Upper lobe of left lung (tissue), 6 donors: Measurements from ENCODE around the gene GNB5. TPM values are rescaled to one million over a fixed set of nuclear protein-coding genes. Genes with fewer than 3 reads are reported as not detected.

ENCODE experiments used
- ATAC-seq, 2 donors: fragments of 200-7000 bp; cut with Tn5 transposase; one replicate each; pipeline ENCODE4 v1.9.1; 2022; ENCODE audit warnings: mild to moderate bottlenecking in 2 of 2, moderate library complexity in 2 of 2; ENCODE audit not compliant: low FRiP score in 2 of 2
- DNase-seq, 2 donors: peaks; one replicate each; pipeline ENCODE4 v3.0.0-alpha.2; 2019 to 2020
- H3K27ac ChIP-seq, 4 donors: fragments of 200-600 bp; sonication (generic); one replicate each; pipeline ENCODE4 v1.5.1; 2016 to 2019
- H3K27me3 ChIP-seq, 4 donors: fragments of 200-600 bp; sonication (generic); one replicate each; pipeline ENCODE4 v1.5.1; 2017 to 2019
- H3K36me3 ChIP-seq, 4 donors: fragments of 200-600 bp; sonication (generic); one replicate each; pipeline ENCODE4 v1.5.1; 2016 to 2019
- H3K4me1 ChIP-seq, 4 donors: fragments of 200-600 bp; sonication (generic); one replicate each; pipeline ENCODE4 v1.5.1; 2018 to 2019
- H3K4me3 ChIP-seq, 4 donors: fragments of 200-600 bp; sonication (generic); one replicate each; pipeline ENCODE4 v1.5.1; 2017 to 2019; ENCODE audit warnings: mild to moderate bottlenecking in 2 of 4, moderate library complexity in 1 of 4
- H3K9me3 ChIP-seq, 4 donors: fragments of 200-600 bp; sonication (generic); one replicate each; pipeline ENCODE4 v1.5.1; 2018 to 2019
- EP300 ChIP-seq, 4 donors: sonication (generic); formaldehyde crosslinking; IDR thresholded peaks; one replicate each; pipeline ENCODE4 v1.5.1; 2017; ENCODE audit warnings: antibody characterized with exemption in 4 of 4, control low read depth in 2 of 4
- POLR2A ChIP-seq, 4 donors: fragments of 450-650 bp; IDR thresholded peaks; one replicate each; pipeline ENCODE4 v1.5.1; 2016 to 2017; ENCODE audit warnings: antibody characterized with exemption in 4 of 4, mild to moderate bottlenecking in 2 of 4
- POLR2AphosphoS5 ChIP-seq, 2 donors: sonication (generic); formaldehyde crosslinking; IDR thresholded peaks; one replicate each; pipeline ENCODE4 v1.5.1; 2017; ENCODE audit warnings: antibody characterized with exemption in 2 of 2
- WGBS, 2 donors: methylation state at CpG; one replicate each; pipeline ENCODE4 v1.1.5; 2017 to 2018; 5-methylcytosine and 5-hydroxymethylcytosine counted together
- total RNA-seq, 6 donors: library from RNA; depleted of rRNA in 4 of 6; stranded (reverse); fragments of >200 nt in 4 of 6; gene quantifications; one replicate each; pipeline versions ENCODE4 v1.1.0 to v1.2.1, GENCODE V29; 2016 to 2021
- TF ChIP-seq, protein P1 (sequence below), 6 experiments: fragments of 450-650 bp in 4 of 6; fragments of 200-600 bp in 2 of 6; sonication (generic) in 2 of 6; IDR thresholded peaks; one replicate each; pipeline ENCODE4 v1.5.1; 2016 to 2019; ENCODE audit warnings: antibody characterized with exemption in 6 of 6
- donor health status: DM: no; HTN: no; CAD: no; lungs with moderate emphysema.
- donor health status: DM: no; HTN: yes; CAD: no; lungs with severe emphysema.

The GNB5 gene
- total RNA-seq, 6 donors from 2014 or later, result 14.7 to 56.8 (median 31.0) TPM

DNA sequence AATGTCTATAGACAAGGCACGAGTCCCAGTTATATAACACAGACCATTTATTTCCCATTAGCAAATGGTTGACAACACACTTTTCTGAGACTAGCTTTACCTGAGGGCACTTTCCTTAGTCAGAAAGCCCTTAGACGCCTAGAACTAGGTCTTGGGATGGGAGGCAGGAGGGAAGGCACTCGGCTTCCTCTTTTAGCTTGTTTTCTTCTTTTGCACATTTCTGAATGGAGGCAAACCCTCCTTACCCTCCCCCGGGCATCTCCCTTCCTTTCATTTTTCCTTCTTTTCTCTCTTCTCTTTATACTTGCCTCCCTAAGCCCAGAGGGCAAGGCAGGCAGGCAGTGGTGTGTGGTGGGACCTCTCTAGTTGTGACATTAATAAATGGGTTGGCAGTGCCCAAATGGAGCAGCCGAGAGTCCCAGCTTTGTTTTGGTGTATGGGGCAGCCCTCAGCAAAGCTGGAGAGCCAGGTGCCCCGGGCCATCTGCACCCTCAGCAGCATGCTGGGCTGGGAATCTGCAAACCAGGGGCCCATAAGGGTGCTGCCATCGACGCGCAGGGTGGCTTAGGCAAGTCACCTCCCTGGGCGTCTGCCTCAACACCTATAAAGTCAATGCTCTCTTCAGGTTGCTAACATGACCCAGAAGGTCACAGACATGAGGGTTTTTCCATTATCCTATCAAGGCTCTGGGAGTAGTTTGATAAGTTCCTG, 57.5 kb downstream of the GNB5 start:
- WGBS, 2 donors, result 90 to 91% methylated on average over 6 to 10 of the region's 10 CpGs
- ATAC-seq, result no peak
- H3K36me3 ChIP-seq, result peaks cover 0 to 6% (median 1%) of the 10 kb centered on the region in 4 donors
- peaks cover 3 to 25% (median 8%) of the 10 kb centered on the region in 4 donors for H3K4me1 ChIP-seq
- H3K27me3 ChIP-seq, result no peaks in the 10 kb centered on the region
- TF ChIP-seq EP300 (IDR thresholded peaks at IDR 0.05) (no peak), POLR2A (IDR thresholded peaks at IDR 0.05) (no peak), POLR2AphosphoS5 (IDR thresholded peaks at IDR 0.05) (no peak)
- TF ChIP-seq, protein P1, sequence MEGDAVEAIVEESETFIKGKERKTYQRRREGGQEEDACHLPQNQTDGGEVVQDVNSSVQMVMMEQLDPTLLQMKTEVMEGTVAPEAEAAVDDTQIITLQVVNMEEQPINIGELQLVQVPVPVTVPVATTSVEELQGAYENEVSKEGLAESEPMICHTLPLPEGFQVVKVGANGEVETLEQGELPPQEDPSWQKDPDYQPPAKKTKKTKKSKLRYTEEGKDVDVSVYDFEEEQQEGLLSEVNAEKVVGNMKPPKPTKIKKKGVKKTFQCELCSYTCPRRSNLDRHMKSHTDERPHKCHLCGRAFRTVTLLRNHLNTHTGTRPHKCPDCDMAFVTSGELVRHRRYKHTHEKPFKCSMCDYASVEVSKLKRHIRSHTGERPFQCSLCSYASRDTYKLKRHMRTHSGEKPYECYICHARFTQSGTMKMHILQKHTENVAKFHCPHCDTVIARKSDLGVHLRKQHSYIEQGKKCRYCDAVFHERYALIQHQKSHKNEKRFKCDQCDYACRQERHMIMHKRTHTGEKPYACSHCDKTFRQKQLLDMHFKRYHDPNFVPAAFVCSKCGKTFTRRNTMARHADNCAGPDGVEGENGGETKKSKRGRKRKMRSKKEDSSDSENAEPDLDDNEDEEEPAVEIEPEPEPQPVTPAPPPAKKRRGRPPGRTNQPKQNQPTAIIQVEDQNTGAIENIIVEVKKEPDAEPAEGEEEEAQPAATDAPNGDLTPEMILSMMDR (IDR thresholded peaks at IDR 0.05), result no peak
- no peaks in the 10 kb centered on the region for H3K9me3 ChIP-seq
- DNase-seq, result no peak
- no peak overlapping the region for H3K4me3 ChIP-seq
- no peak overlapping the region for H3K27ac ChIP-seq

GRCh38 chr15:52132066-52132465, 59.1 kb downstream of the GNB5 start:
- Histone ChIP-seq H3K4me3 (no peak overlapping the region), H3K27ac (no peak overlapping the region), H3K27me3 (no peaks in the 10 kb centered on the region), H3K4me1 (peaks cover 0 to 19% (median 3%) of the 10 kb centered on the region in 4 donors), H3K9me3 (no peaks in the 10 kb centered on the region), H3K36me3 (peaks cover 0 to 6% (median 1%) of the 10 kb centered on the region in 4 donors)
- TF ChIP-seq, protein P1 (IDR thresholded peaks at IDR 0.05), result no peak
- TF ChIP-seq EP300 (IDR thresholded peaks at IDR 0.05) (no peak), POLR2AphosphoS5 (IDR thresholded peaks at IDR 0.05) (no peak), POLR2A (IDR thresholded peaks at IDR 0.05) (no peak)
- DNase-seq (no peak), ATAC-seq (no peak)

- 93 to 94% methylated on average over 3 of the region's 3 CpGs for WGBS, 2 donors
- no peak for ATAC-seq
These were observed 62.6 kb downstream of the GNB5 start for GRCh38 chr15:52128568-52128967.

DNA sequence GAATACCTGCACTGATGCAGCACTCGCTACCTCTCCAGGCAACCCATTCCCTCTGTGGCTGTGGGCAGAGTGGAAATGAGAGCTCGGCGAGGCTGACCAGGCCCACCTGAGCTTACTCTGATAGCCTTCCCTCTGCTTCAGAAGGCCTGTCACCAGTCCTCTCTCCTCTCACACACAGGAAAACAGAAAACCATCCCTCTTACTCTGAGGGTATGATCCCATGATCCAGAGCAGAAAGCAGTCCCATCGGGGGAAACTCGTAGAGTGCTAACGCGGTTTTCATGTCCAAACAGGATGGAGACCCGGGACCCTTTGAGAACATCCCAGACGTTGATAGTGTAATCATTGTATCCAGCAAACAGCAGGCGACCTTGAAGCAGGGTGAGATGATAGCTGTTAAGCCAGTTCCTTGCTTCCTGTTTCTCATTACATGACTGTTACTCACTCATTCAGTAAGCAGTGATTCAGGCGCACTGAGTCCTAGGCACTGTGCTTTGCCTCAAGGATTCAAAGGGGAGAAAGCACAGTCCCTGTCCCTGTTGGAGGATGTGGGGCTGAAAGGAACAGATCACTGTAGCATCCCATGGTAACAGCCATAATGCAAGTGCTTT, 66.8 kb downstream of the GNB5 start:
- Histone ChIP-seq H3K27me3 (no peaks in the 10 kb centered on the region), H3K4me1 (no peaks in the 10 kb centered on the region), H3K36me3 (peaks cover 0 to 11% (median 0%) of the 10 kb centered on the region in 4 donors), H3K9me3 (no peaks in the 10 kb centered on the region), H3K27ac (no peak overlapping the region), H3K4me3 (no peak overlapping the region)
- no peak for TF ChIP-seq POLR2AphosphoS5 (IDR thresholded peaks at IDR 0.05)
- no peak for TF ChIP-seq EP300 (IDR thresholded peaks at IDR 0.05)
- TF ChIP-seq, protein P1 (IDR thresholded peaks at IDR 0.05), result no peak
- TF ChIP-seq POLR2A (IDR thresholded peaks at IDR 0.05), result no peak
- DNase-seq, result no peak
- 79 to 80% methylated on average over 11 of the region's 11 CpGs for WGBS, 2 donors
- no peak for ATAC-seq

More at GRCh38 chr15:52128568-52128967, 62.6 kb downstream of the GNB5 start:
- Histone ChIP-seq H3K36me3 (peaks cover 0 to 10% (median 0%) of the 10 kb centered on the region in 4 donors), H3K27me3 (no peaks in the 10 kb centered on the region), H3K9me3 (no peaks in the 10 kb centered on the region), H3K4me3 (no peak overlapping the region), H3K4me1 (no peaks in the 10 kb centered on the region), H3K27ac (no peak overlapping the region)
- TF ChIP-seq, protein P1 (IDR thresholded peaks at IDR 0.05), result no peak
- TF ChIP-seq POLR2AphosphoS5 (IDR thresholded peaks at IDR 0.05) (no peak), POLR2A (IDR thresholded peaks at IDR 0.05) (no peak), EP300 (IDR thresholded peaks at IDR 0.05) (no peak)
- DNase-seq, result no peak
